ENCODE results near the gene NCKAP5.

DNA sequence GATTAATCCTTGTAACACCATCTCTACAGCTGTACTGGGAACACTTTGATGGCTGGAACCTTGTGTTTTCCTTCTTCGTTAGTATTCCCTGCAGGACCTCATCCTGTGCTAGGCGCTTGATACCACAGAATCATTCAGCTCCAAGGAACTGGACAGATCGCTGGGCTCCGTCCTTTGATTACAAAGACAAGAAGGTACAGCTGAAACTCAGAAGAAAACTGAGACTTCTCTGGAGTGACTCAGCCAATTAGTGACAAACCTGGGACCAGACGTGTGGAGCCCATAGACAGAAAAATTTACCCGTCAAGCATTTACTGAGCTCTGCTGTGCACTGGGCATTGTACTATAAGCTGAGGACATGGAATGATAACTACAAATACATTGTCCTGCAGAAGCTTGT, 67.3 kb downstream of the NCKAP5 start:
- TF ChIP-seq POLR2AphosphoS5 (IDR thresholded peaks at IDR 0.05; ENCODE audit: low read depth, low read length) (no peak), SIN3A (IDR thresholded peaks at IDR 0.05; ENCODE audit: borderline replicate concordance, insufficient read depth, low read length) (no peak), TAF1 (IDR thresholded peaks at IDR 0.05; ENCODE audit: borderline replicate concordance, insufficient read depth, low read length) (no peak), FOXP2 (optimal IDR thresholded peaks at IDR 0.05; ENCODE audit: borderline replicate concordance, extremely low read depth, extremely low read length, insufficient read depth) (no peak)
- TF ChIP-seq, protein P1, sequence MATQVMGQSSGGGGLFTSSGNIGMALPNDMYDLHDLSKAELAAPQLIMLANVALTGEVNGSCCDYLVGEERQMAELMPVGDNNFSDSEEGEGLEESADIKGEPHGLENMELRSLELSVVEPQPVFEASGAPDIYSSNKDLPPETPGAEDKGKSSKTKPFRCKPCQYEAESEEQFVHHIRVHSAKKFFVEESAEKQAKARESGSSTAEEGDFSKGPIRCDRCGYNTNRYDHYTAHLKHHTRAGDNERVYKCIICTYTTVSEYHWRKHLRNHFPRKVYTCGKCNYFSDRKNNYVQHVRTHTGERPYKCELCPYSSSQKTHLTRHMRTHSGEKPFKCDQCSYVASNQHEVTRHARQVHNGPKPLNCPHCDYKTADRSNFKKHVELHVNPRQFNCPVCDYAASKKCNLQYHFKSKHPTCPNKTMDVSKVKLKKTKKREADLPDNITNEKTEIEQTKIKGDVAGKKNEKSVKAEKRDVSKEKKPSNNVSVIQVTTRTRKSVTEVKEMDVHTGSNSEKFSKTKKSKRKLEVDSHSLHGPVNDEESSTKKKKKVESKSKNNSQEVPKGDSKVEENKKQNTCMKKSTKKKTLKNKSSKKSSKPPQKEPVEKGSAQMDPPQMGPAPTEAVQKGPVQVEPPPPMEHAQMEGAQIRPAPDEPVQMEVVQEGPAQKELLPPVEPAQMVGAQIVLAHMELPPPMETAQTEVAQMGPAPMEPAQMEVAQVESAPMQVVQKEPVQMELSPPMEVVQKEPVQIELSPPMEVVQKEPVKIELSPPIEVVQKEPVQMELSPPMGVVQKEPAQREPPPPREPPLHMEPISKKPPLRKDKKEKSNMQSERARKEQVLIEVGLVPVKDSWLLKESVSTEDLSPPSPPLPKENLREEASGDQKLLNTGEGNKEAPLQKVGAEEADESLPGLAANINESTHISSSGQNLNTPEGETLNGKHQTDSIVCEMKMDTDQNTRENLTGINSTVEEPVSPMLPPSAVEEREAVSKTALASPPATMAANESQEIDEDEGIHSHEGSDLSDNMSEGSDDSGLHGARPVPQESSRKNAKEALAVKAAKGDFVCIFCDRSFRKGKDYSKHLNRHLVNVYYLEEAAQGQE (IDR thresholded peaks at IDR 0.05; ENCODE audit: insufficient read depth in 1 of 2, low read depth in 2 of 2, low read length in 2 of 2), result no peak

Measured in PFSK-1 (cell line).